ENCODE results near the gene MOSMO.

Gene MOSMO

GRCh38 chr16:22053921-22054341, 46.0 kb downstream of the MOSMO start:
- DNase-seq = no peak

DNA sequence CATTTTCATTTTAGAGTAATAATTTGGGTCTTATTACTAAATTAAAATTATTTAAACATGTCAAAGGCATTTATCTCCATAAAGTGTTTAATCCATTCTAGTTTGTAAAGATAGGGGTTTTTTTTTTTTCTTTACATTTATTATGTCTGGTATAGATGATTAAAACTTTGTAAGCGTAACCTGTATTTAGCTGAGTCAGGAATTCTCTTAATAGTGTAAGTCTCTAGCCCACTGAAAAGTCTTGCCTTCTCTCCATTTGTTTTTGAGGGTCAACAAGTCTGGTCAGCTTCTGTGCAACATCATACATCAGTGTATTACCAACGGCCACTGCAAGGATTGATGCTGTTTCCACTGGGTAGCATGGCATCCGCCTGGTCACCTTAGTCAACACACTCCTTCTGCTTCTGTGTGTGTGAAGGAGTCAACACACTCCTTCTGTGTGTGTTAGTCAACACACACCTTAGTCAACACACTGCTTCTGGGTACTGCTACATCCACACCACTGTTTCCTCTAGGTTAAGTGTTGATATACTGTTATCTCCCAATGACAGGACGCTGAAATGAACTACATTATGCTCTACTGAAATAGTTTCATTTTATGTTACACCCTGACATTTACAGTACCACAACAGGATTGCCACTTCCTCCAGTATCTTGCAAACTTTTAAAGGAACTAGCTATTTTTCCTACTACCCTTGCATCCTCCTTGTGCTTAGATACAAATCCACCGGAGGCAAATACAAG, 47.1 kb downstream of the MOSMO start:
- no peak for DNase-seq

GRCh38 chr16:22055881-22056280, 48.0 kb downstream of the MOSMO start:
- no peak for DNase-seq

GRCh38 chr16:22063888-22064467, 56.1 kb downstream of the MOSMO start:
- DNase-seq = no peak

GRCh38 chr16:22065252-22065651, 57.3 kb downstream of the MOSMO start:
- DNase-seq = no peak

DNA sequence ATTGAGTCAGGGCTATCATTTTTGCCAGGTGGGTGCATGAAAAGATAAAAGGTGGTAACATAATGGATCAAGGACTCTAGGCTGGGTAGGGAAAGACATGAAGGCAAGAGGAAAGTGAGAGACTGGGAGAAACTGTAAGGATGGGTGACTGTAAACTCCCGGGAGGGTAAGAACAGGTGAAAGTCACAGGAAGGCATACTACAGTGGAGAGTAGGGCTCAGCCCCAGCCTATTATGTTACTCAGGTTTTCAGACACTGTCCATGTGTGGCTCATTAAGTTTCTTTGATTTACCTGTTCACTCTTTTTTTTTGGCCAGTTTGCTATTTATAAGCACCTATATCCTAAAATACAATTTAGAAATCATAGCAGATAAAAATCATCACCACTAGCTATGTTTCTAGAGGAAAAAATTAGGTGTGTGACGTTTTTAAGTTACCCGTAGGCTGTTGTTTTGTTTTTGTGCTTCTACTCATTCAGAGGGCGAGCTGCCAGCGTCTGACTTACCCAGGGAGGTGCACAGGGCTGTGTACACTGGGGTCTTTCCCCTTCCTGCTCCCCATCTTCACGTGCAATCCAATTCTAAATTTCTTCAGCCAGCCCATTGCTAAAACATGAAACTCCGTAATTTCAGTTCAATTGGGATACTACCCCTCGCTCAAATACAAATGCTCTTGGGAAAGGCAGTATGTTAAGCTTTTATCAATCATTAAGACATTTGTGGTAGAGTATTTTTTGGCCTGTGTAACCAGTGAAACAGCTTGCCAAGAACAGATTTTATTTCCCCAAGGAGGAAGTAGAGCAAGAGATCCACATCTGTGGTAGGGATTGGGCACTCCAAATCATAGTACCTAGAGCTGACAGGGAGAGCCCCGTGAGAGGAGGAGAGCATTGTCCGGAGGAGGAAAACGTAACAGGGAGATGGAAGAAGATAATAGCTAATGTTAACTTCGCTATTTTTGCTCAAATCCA, 62.7 kb downstream of the MOSMO start:
- peak; percentile 12 for DNase-seq

GRCh38 chr16:22071331-22071910, 63.5 kb downstream of the MOSMO start:
- no peak for DNase-seq

DNA sequence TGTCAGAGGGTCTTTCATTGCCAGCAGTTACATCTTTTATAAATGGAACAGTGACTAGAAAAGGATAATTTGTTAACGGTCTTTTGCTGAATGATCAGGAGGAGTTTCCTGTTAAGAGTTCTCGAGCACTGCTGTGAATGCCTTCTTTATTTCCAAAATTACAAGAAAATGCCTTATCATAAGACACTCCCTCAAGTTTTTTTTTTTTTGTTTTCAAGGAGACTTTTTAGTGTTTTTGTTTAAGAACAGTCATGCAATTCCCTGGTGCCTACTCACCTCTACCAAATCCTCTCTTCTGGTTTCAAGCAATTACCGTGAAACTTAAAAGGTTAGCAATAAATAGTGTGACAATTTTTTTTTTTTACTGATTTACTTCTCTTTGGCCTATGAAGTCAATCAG, 65.4 kb downstream of the MOSMO start:
- no peak for DNase-seq

DNA sequence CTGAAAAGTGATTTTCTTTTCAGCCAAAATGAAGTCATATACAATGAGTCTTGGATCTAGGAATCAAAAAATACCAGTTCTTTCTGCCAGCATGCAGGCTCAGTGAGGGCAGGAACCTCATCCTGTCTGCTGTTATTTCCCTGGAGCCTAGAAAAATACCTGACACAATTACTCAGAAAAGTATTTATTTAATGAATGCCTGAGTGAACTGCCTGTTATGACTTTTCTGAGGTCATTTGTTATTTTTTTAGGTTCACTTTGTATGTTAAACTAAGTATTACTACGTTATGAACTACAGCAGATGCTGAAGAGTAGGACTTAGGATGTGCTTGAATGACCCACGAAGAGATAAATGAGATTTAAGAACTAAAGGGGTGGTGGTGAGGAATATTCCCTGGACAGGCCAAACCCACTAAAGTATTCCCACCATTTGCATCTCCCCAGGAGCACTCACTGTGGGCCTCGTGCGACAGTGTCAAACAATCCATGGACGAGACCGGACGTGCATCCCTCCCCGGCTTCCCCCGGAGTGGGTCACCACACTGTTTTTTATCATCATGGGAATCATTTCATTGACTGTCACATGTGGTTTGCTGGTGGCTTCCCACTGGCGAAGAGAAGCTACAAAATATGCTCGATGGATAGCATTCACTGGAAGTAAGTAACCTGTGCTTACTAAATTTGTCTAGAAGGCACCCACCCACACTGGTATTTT, 67.3 kb downstream of the MOSMO start:
- peak; percentile 40 for DNase-seq

- no peak for DNase-seq
These were observed 67.9 kb downstream of the MOSMO start for GRCh38 chr16:22075776-22076175.

GRCh38 chr16:22077700-22078313, 69.9 kb downstream of the MOSMO start:
- peak; percentile 51 for DNase-seq

DNA sequence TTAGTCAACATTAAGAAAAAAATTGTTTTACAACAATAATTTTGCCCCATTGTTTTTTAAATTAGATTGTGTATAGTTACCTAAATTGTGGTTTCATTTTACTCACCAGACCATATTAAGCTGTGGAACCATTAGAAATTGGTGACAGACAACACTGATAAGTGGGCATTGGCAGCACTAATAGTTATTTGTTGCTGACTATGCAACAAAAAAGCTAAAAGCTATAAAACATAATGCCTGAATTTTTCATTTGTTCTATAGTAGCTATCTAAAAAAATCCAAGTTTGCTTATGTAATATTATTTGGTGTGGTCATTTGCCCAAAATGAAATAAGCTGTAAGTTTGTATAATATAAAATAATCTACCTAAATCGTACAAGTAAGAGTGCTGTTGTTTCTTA, 70.7 kb downstream of the MOSMO start:
- DNase-seq = no peak

DNA sequence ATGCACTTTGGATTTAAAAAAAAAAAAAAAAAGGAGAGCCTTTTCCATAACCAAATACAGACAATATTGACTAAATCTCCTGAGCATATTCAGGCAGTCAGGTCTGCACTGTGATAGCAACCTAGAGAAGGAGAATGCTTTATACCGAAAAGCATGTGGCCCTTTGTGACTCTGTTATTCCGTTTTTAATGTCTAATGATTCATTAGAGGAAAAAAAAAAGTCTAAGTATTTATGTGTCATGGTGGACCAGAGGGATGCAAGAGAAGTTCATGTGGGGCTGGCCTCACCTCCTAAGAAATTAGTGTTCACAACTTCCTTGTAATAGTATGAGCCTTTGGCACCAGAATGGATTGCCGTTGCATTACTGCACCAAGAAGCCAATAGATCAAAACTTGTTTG, 73.1 kb downstream of the MOSMO start:
- DNase-seq = no peak

- no peak for DNase-seq
These were observed 78.5 kb downstream of the MOSMO start for GRCh38 chr16:22086440-22086839.

DNA sequence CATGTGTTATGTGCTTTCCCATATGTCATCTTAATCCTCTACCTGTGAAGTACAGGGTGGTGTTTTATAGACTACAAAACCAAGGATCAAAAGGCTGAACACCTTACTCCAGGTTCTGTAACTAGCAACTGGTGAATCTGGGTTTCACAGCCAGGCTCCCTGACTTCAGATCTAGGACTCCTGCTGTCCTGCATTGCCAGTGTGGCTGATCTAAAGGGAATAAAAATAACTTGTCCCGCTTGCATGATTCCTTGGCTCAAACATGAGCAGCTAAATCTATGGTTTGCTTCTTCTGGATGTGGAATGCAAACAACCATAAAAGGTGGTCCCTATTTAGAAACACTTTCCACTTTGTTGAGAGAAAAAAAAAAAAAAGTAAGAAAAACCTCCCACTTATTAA, 80.7 kb downstream of the MOSMO start:
- no peak for DNase-seq

- DNase-seq = no peak
These were observed 82.0 kb downstream of the MOSMO start for GRCh38 chr16:22089910-22090309.

DNA sequence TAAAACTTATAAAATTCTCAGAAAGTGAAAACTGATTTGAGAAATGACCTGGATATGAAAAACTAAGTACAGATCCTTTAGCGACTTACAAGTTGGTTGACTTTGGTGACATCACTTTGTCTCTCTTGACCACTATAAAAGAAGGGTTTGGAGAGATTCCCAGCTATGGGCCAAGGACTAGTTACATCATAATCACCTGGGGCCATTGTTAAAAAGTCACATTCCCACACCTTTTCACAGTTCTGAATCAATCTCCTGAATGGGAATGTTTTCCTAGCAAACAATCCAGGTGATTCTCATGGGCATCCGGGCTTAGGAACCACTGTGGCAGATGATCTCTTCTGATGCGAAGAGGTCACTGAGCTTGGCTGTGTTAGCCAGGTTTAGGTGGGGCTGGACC, 83.8 kb downstream of the MOSMO start:
- no peak for DNase-seq

DNA sequence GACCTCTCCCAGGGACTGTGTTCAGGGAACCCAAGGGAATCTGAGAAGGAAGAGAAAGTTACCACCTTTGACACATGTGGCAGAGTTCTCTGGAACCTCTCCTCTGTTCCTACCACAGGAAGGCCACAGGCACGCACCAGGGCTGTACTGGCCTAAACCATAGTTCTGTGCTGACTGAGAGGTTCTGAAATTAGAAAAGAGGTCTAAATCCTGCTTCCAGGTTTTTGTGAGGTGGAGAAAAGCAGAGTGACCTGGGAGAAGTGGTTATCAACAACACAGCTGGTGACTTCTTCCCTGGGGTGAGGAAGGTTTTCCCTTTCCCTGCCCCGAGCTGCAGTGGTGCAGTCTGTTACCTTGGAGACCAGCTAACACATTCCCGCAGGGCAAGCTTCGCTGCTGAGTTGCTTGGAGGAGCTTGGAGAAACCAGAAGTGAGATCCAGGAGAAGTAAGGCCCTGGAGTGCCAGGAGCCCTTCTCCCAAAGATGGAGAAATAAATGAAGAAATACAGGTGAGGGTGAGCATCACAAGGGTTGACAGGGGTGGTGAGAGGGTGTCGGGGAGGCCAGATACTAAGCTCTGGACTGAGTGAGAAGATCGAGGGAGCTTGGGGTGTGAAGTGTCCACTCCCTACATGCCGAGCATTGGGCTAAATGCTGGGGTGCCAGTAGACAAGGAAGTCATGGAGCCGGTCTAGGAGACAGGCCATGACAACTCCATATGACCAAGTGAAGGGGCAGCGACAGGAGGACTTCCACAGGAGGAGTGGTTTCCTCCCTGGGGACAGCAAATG, 84.4 kb downstream of the MOSMO start, which contains the start of gene VWA3A:
Gene VWA3A, plus strand, starts transcription at position 399 of the 791 bp plus-strand sequence. Its CDS starts 97 bp downstream, at position 496.
- DNase-seq = peak; percentile 46

GRCh38 chr16:22093331-22093730, 85.4 kb downstream of the MOSMO start:
- DNase-seq = no peak

GRCh38 chr16:22093996-22094395, 86.1 kb downstream of the MOSMO start:
- DNase-seq = no peak
